IMR-90 (cell line): Measurements from ENCODE around the gene ARHGAP32. TPM values are rescaled to one million over a fixed set of nuclear protein-coding genes. Genes with fewer than 3 reads are reported as not detected.

Source experiments
- ATAC-seq: fragments of 200-7000 bp; cut with Tn5 transposase; 2 replicates; pipeline ENCODE4 v1.9.1; 2020; ENCODE audit warnings: low read depth, mild to moderate bottlenecking, moderate library complexity
- BruUV-seq: library from RNA; stranded (reverse); fragments of 400-500 nt; replicated peaks from 2 replicates; lab custom pipeline; 2021; lab: Mats Ljungman, UMichigan
- CTCF ChIA-PET: fragments of 300-600 bp; formaldehyde crosslinking; extraction: SDS; loops from one replicate; lab custom pipeline; 2021; ENCODE audit warnings: antibody characterized with exemption; lab: Yijun Ruan, JAX
- POLR2A ChIA-PET: fragments of 300-600 bp; sonication (Branson Sonifier 250); formaldehyde crosslinking; loops from one replicate; lab custom pipeline; 2022; ENCODE audit warnings: antibody characterized with exemption; ENCODE audit not compliant: unreplicated experiment; lab: Charles Lee
- DNase-seq: peaks from one replicate; pipeline ENCODE4 v3.0.0; 2013
- H2AFZ ChIP-seq: replicated peaks from 2 replicates; pipeline ENCODE3; 2013; ENCODE audit warnings: low read length, mild to moderate bottlenecking; ENCODE audit not compliant: poor library complexity
- H2AK5ac ChIP-seq: 2 replicates; pipeline ENCODE4 v1.6.1; 2013; ENCODE audit warnings: low read depth, low read length, inconsistent platforms
- H2AK9ac ChIP-seq: replicated peaks from 2 replicates; pipeline ENCODE3; 2013; ENCODE audit warnings: mild to moderate bottlenecking, low read depth, low read length, moderate library complexity; ENCODE audit not compliant: poor library complexity
- H2BK120ac ChIP-seq: 2 replicates; pipeline ENCODE4 v1.6.1; 2013; ENCODE audit warnings: low read depth, low read length, inconsistent platforms
- H2BK15ac ChIP-seq: 3 replicates; pipeline ENCODE4 v1.6.1; 2013; ENCODE audit warnings: low read depth, low read length, inconsistent platforms
- H2BK20ac ChIP-seq: 2 replicates; pipeline ENCODE4 v1.6.1; 2013; ENCODE audit warnings: low read depth, mild to moderate bottlenecking, inconsistent platforms, low read length, moderate library complexity
- H2BK5ac ChIP-seq: 2 replicates; pipeline ENCODE4 v1.6.1; 2013; ENCODE audit warnings: mild to moderate bottlenecking, low read depth, low read length, inconsistent platforms; ENCODE audit not compliant: poor library complexity, severe bottlenecking
- H3K14ac ChIP-seq: replicated peaks from 2 replicates; pipeline ENCODE4 v1.6.1; 2013; ENCODE audit warnings: low read depth, low read length, inconsistent platforms
- H3K18ac ChIP-seq: 2 replicates; pipeline ENCODE4 v1.6.1; 2013; ENCODE audit warnings: low read depth, low read length, control low read depth
- H3K23ac ChIP-seq: 2 replicates; pipeline ENCODE4 v1.6.1; 2013; ENCODE audit warnings: low read depth, low read length, inconsistent platforms
- H3K27ac ChIP-seq: 2 replicates; pipeline ENCODE4 v1.5.1; 2013; ENCODE audit warnings: mild to moderate bottlenecking, control low read depth, low read length; ENCODE audit not compliant: insufficient read depth
- H3K27me3 ChIP-seq: 2 replicates; pipeline ENCODE4 v1.6.1; 2013; ENCODE audit warnings: low read length; ENCODE audit not compliant: control insufficient read depth, insufficient read depth
- H3K36me3 ChIP-seq: 2 replicates; pipeline ENCODE4 v1.6.1; 2013; ENCODE audit warnings: low read length, mixed read lengths; ENCODE audit not compliant: control insufficient read depth, insufficient read depth
- H3K4ac ChIP-seq: 2 replicates; pipeline ENCODE4 v1.6.1; 2013; ENCODE audit warnings: low read depth, low read length, inconsistent platforms
- H3K4me1 ChIP-seq: 2 replicates; pipeline ENCODE4 v1.6.1; 2013; ENCODE audit warnings: low read length, mixed read lengths; ENCODE audit not compliant: control insufficient read depth, insufficient read depth
- H3K4me2 ChIP-seq: 2 replicates; pipeline ENCODE4 v1.6.1; 2013; ENCODE audit warnings: low read depth, mild to moderate bottlenecking, control low read depth, low read length, moderate library complexity
- H3K4me3 ChIP-seq: 2 replicates; pipeline ENCODE4 v1.5.1; 2013; ENCODE audit warnings: low read depth, mild to moderate bottlenecking, control low read depth, low read length, moderate library complexity; ENCODE audit not compliant: insufficient read depth
- H3K56ac ChIP-seq: 2 replicates; pipeline ENCODE4 v1.6.1; 2013; ENCODE audit warnings: low read length, inconsistent platforms; ENCODE audit not compliant: insufficient read depth; ENCODE audit errors: extremely low read depth
- H3K79me1 ChIP-seq, 2 experiments: 2 replicates each; pipeline ENCODE4 v1.6.1; 2013; ENCODE audit warnings: low read length in 2 of 2, inconsistent platforms in 1 of 2, low read depth in 1 of 2
- H3K9ac ChIP-seq: 2 replicates; pipeline ENCODE4 v1.6.1; 2013; ENCODE audit warnings: low read depth, low read length, control low read depth
- H3K9me1 ChIP-seq: 2 replicates; pipeline ENCODE4 v1.6.1; 2013; ENCODE audit warnings: low read length, inconsistent platforms; ENCODE audit not compliant: insufficient read depth
- H3K9me3 ChIP-seq: 2 replicates; pipeline ENCODE4 v1.6.1; 2013; ENCODE audit warnings: low read length; ENCODE audit not compliant: control insufficient read depth, insufficient read depth
- H4K20me1 ChIP-seq: 2 replicates; pipeline ENCODE4 v1.6.1; 2013; ENCODE audit warnings: low read length, inconsistent platforms; ENCODE audit not compliant: insufficient read depth
- H4K5ac ChIP-seq: 2 replicates; pipeline ENCODE4 v1.6.1; 2013; ENCODE audit warnings: mild to moderate bottlenecking, low read depth, low read length, control low read depth
- H4K8ac ChIP-seq, 2 experiments: 2 replicates each; pipeline ENCODE4 v1.6.1; 2013; ENCODE audit warnings: low read depth in 2 of 2, low read length in 2 of 2, control low read depth in 1 of 2, inconsistent platforms in 1 of 2
- H4K91ac ChIP-seq: 2 replicates; pipeline ENCODE4 v1.6.1; 2013; ENCODE audit warnings: low read depth, low read length, inconsistent platforms; ENCODE audit not compliant: insufficient read depth
- BHLHE40 ChIP-seq: fragments of 150-350 bp; IDR thresholded peaks from 2 replicates; pipeline ENCODE4 v1.6.1; 2016; ENCODE audit warnings: mild to moderate bottlenecking, low read depth, low read length
- NFE2L2 ChIP-seq: fragments of 150-350 bp; IDR thresholded peaks from 2 replicates; pipeline ENCODE4 v1.6.1; 2016; ENCODE audit warnings: low read depth, mild to moderate bottlenecking, low read length
- POLR2A ChIP-seq: IDR thresholded peaks from 2 replicates; pipeline ENCODE4 v1.6.1; 2012; ENCODE audit warnings: mild to moderate bottlenecking, low read depth, low read length
- RAD21 ChIP-seq: IDR thresholded peaks from 2 replicates; pipeline ENCODE4 v1.6.1; 2012; ENCODE audit warnings: low read length, improper control_type of control experiment
- RCOR1 ChIP-seq: IDR thresholded peaks from 2 replicates; pipeline ENCODE4 v1.6.1; 2012; ENCODE audit warnings: mild to moderate bottlenecking, low read length, improper control_type of control experiment; ENCODE audit not compliant: insufficient replicate concordance
- SMC3 ChIP-seq: fragments of 150-350 bp; IDR thresholded peaks from 2 replicates; pipeline ENCODE4 v1.6.1; 2016; ENCODE audit warnings: low read depth, mild to moderate bottlenecking, antibody characterized with exemption, low read length, moderate library complexity
- WGBS, 2 experiments: methylation state at CpG; one replicate each; pipeline versions ENCODE4 v1.1.5 to v1.1.7; 2013; ENCODE audit warnings: missing lambda C conversion rate in 2 of 2; ENCODE audit not compliant: insufficient read length in 1 of 2; ENCODE audit errors: extremely low coverage in 2 of 2; 5-methylcytosine and 5-hydroxymethylcytosine counted together
- dilution Hi-C: fragments of 300-500 bp; cut with HindIII; formaldehyde crosslinking; loops from one replicate; pipeline ENCODE4 v1.14.3; 2018; ENCODE audit warnings: low sequenced_read_pairs; ENCODE audit not compliant: unreplicated experiment
- in situ Hi-C: fragments of 300-500 bp; cut with MboI; formaldehyde crosslinking; loops from 3 replicates; pipeline ENCODE4 v1.14.3; 2019; ENCODE audit warnings: low sequenced_read_pairs, inconsistent platforms, mixed read lengths
- intact Hi-C: fragments of 100-400 bp; cut with micrococcal nuclease; formaldehyde crosslinking; loops from 2 replicates; pipeline ENCODE4 v1.10.0; 2022
- polyA plus RNA-seq, 3 experiments: library from polyadenylated mRNA; depleted of rRNA; stranded (reverse); fragments of >200 nt; gene quantifications; 2 replicates each; pipeline ENCODE4 v1.2.3, GENCODE V29; 2012; ENCODE audit warnings: low replicate concordance in 1 of 3
- total RNA-seq: library from RNA; depleted of rRNA; stranded (reverse); fragments of >200 nt; gene quantifications from 2 replicates; pipeline ENCODE4 v1.2.3, GENCODE V29; 2012
- TF ChIP-seq, protein P1 (sequence below): conservative IDR thresholded peaks from 2 replicates; pipeline ENCODE4 v1.5.1; 2012; ENCODE audit warnings: mild to moderate bottlenecking, low read depth, low read length, improper control_type of control experiment
- TF ChIP-seq, protein P2 (sequence below): fragments of 150-350 bp; IDR thresholded peaks from 2 replicates; pipeline ENCODE4 v1.6.1; 2016; ENCODE audit warnings: low read depth, mild to moderate bottlenecking, low read length, moderate library complexity, borderline replicate concordance

Gene ARHGAP32
- total and polyA plus RNA-seq, 2 of the 4 experiments (the other 2 are of a cell fraction): 4.1 to 8.4 TPM

DNA sequence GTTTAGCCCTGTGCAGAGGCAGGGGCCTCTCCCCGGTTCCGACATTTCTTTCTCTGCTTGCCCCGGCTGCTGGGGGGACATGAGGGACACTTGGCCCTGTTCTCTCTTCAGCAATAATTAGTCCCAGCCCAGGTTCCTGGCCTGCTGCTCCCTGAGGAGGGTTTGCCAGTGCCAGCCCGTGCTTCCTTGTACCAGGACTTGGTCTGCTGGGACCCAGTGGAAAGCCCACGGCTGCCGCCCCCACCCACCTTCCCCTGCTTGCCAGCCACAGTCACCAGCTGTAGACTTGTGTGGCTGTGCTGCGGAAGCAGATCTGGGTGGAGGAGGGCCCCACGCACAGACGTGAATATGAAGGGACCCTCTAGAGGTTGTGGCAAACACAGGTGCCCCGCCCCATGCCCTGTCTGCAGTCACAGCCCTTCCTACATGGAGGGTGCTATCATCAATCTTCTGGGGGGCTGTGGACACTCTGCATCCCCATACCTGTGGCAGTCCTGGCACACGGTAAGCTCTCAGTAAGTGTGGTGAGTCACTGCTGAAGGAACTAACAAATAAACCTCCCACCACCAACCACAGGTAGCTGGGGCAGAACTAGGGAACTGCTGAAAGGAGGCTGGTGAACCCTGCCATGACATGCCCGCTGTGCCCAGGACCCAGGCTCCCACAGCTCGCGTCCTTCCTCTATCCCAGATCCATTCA is 250.4 kb downstream of the ARHGAP32 start:
- Histone ChIP-seq H4K91ac (no peak overlapping the region), H3K4me1 (no peaks in the 10 kb centered on the region; the same call in 1 of the 2 replicates), H2BK15ac (no peak overlapping the region), H3K23ac (no peak overlapping the region), H4K20me1 (no peaks in the 10 kb centered on the region), H3K4me3 (no peak overlapping the region), H3K9ac (no peak overlapping the region), H3K4me2 (no peak overlapping the region), H3K56ac (no peak overlapping the region), H2BK20ac (no peak overlapping the region), H3K9me1 (no peaks in the 10 kb centered on the region), H3K4ac (no peak overlapping the region), H3K18ac (no peak overlapping the region), H3K14ac (no peak overlapping the region), H3K36me3 (no peaks in the 10 kb centered on the region), H2BK120ac (no peak overlapping the region), H3K27ac (no peak overlapping the region), H2BK5ac (no peak overlapping the region), H3K9me3 (no peaks in the 10 kb centered on the region), H3K79me1 (no peaks in the 10 kb centered on the region), H2AK5ac (no peak overlapping the region; the same call in 1 of the 2 replicates), H4K8ac (no peak overlapping the region), H4K5ac (no peak overlapping the region), H2AFZ (no peak overlapping the region), H3K27me3 (peaks cover 32% of the 10 kb centered on the region), H2AK9ac (no peak overlapping the region)
- ATAC-seq (no peak), DNase-seq (no peak)
- in situ Hi-C loops: no loop called here
- 92% methylated on average over 2 of the region's 14 CpGs; no CpG with 5 or more reads in 1 of the 2 experiments for WGBS, 2 experiments
- POLR2A ChIA-PET: no interaction called here
- intact Hi-C loops: no loop called here
- no TSS peak for BruUV-seq
- CTCF ChIA-PET: interaction anchor here (1.1 to 1.3 kb wide), 2 partner anchors 15 to 56 kb away, joined by 3 to 6 read pairs; no protein-coding TSS in a partner anchor
- TF ChIP-seq RCOR1 (no peak), POLR2A (no peak), BHLHE40 (no peak), RAD21 (no peak), SMC3 (no peak), NFE2L2 (no peak)
- TF ChIP-seq, protein P1, sequence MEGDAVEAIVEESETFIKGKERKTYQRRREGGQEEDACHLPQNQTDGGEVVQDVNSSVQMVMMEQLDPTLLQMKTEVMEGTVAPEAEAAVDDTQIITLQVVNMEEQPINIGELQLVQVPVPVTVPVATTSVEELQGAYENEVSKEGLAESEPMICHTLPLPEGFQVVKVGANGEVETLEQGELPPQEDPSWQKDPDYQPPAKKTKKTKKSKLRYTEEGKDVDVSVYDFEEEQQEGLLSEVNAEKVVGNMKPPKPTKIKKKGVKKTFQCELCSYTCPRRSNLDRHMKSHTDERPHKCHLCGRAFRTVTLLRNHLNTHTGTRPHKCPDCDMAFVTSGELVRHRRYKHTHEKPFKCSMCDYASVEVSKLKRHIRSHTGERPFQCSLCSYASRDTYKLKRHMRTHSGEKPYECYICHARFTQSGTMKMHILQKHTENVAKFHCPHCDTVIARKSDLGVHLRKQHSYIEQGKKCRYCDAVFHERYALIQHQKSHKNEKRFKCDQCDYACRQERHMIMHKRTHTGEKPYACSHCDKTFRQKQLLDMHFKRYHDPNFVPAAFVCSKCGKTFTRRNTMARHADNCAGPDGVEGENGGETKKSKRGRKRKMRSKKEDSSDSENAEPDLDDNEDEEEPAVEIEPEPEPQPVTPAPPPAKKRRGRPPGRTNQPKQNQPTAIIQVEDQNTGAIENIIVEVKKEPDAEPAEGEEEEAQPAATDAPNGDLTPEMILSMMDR: no peak
- TF ChIP-seq, protein P2, sequence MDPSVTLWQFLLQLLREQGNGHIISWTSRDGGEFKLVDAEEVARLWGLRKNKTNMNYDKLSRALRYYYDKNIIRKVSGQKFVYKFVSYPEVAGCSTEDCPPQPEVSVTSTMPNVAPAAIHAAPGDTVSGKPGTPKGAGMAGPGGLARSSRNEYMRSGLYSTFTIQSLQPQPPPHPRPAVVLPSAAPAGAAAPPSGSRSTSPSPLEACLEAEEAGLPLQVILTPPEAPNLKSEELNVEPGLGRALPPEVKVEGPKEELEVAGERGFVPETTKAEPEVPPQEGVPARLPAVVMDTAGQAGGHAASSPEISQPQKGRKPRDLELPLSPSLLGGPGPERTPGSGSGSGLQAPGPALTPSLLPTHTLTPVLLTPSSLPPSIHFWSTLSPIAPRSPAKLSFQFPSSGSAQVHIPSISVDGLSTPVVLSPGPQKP: no peak
- dilution Hi-C loops: no loop called here
